HG03039 (cell line): ENCODE measurements around the gene LIX1L.
"Not testable (repeated sequence)": the region's sequence is repeated elsewhere in the genome, so short reads cannot be mapped to it uniquely, and the experiment has no call there.

Source experiments
- ATAC-seq: cut with Tn5 transposase; IDR thresholded peaks from one replicate; pipeline ENCODE4 v1.9.1; 2021; ENCODE audit warnings: mild to moderate bottlenecking, moderate library complexity; ENCODE audit not compliant: unreplicated experiment

LIX1L gene

GRCh38 chr1:145937436-145937835 lies 20.4 kb downstream of the LIX1L start:
- no peak for ATAC-seq

GRCh38 chr1:145936247-145936646 lies 21.6 kb downstream of the LIX1L start:
- no peak for ATAC-seq

GRCh38 chr1:145935708-145936107 lies 22.1 kb downstream of the LIX1L start:
- ATAC-seq, result no peak

- not testable (repeated sequence) for ATAC-seq
These were observed 25.3 kb downstream of the LIX1L start for GRCh38 chr1:145932522-145933009.

GRCh38 chr1:145927916-145928643 lies 29.7 kb downstream of the LIX1L start:
- ATAC-seq, result no peak

- ATAC-seq, result peak; percentile 94
These were observed 30.5 kb downstream of the LIX1L start, which contains the start of gene RBM8A for GRCh38 chr1:145927063-145927886. TSS of gene RBM8A (minus strand) at chr1:145927484. CDS start at chr1:145927426, 58 bp downstream.

GRCh38 chr1:145926686-145927062 lies 31.1 kb downstream of the LIX1L start:
- ATAC-seq, result no peak

- ATAC-seq, result no peak
These were observed 35.6 kb downstream of the LIX1L start for GRCh38 chr1:145922266-145922665.

GRCh38 chr1:145920297-145920696 lies 37.5 kb downstream of the LIX1L start:
- ATAC-seq, result not testable (repeated sequence)

GRCh38 chr1:145918992-145919939 lies 38.6 kb downstream of the LIX1L start:
- peak; percentile 74 for ATAC-seq

- ATAC-seq, result peak; percentile 78
These were observed 39.4 kb downstream of the LIX1L start, which contains the start of gene PEX11B for GRCh38 chr1:145918144-145918991. TSS of gene PEX11B (minus strand) at chr1:145918717. CDS start at chr1:145918688, 29 bp downstream.

- no peak for ATAC-seq
These were observed 40.2 kb downstream of the LIX1L start for GRCh38 chr1:145917595-145917994.

- ATAC-seq, result no peak
These were observed 41.1 kb downstream of the LIX1L start for GRCh38 chr1:145916745-145917144.

GRCh38 chr1:145912128-145912641 lies 45.6 kb downstream of the LIX1L start:
- no peak for ATAC-seq

- ATAC-seq, result no peak
These were observed 49.2 kb downstream of the LIX1L start for GRCh38 chr1:145908653-145909052.

- no peak for ATAC-seq
These were observed 50.7 kb downstream of the LIX1L start for GRCh38 chr1:145906954-145907753.

GRCh38 chr1:145901312-145902021 lies 56.4 kb downstream of the LIX1L start:
- no peak for ATAC-seq

- ATAC-seq, result no peak
These were observed 59.1 kb downstream of the LIX1L start for GRCh38 chr1:145898756-145899155.
